Lung (tissue), 12 donors: Measurements from ENCODE around the gene SPRR4. TPM values are rescaled to one million over a fixed set of nuclear protein-coding genes. Genes with fewer than 3 reads are reported as not detected.

Experiments
- ATAC-seq: fragments of 200-7000 bp; cut with Tn5 transposase; one replicate; pipeline ENCODE4 v1.9.1; 2020; ENCODE audit warnings: moderate number of reproducible peaks; ENCODE audit not compliant: insufficient read depth, low FRiP score
- DNase-seq, 3 donors: peaks; one replicate each; pipeline ENCODE4 v3.0.0-alpha.2; 2013 to 2017
- H3K27ac ChIP-seq, 2 donors: one replicate each; pipeline ENCODE4 v1.5.1; 2013; ENCODE audit warnings: mild to moderate bottlenecking in 2 of 2, moderate library complexity in 2 of 2, control low read depth in 1 of 2, inconsistent platforms in 1 of 2, low read depth in 1 of 2, low read length in 1 of 2
- H3K27me3 ChIP-seq, 3 donors: one replicate each; pipeline ENCODE4 v1.5.1; 2013; ENCODE audit warnings: low read length in 2 of 3; ENCODE audit not compliant: control insufficient read depth in 3 of 3, insufficient read depth in 3 of 3
- H3K36me3 ChIP-seq, 4 donors: one replicate each; pipeline ENCODE4 v1.5.1; 2013; ENCODE audit warnings: low read length in 4 of 4, mild to moderate bottlenecking in 1 of 4, moderate library complexity in 1 of 4; ENCODE audit not compliant: control insufficient read depth in 4 of 4, insufficient read depth in 4 of 4
- H3K4me1 ChIP-seq, 5 donors: one replicate each; pipeline ENCODE4 v1.5.1; 2013; ENCODE audit warnings: low read length in 5 of 5, mild to moderate bottlenecking in 2 of 5, moderate library complexity in 1 of 5; ENCODE audit not compliant: control insufficient read depth in 5 of 5, insufficient read depth in 5 of 5
- H3K4me3 ChIP-seq: one replicate; pipeline ENCODE4 v1.5.1; 2013; ENCODE audit warnings: mild to moderate bottlenecking, control low read depth, moderate library complexity
- H3K9ac ChIP-seq, 2 donors: one replicate each; pipeline ENCODE4 v1.5.1; 2013; ENCODE audit warnings: low read length in 2 of 2, control low read depth in 1 of 2; ENCODE audit not compliant: insufficient read depth in 1 of 2
- H3K9me3 ChIP-seq, 4 donors: one replicate each; pipeline ENCODE4 v1.5.1; 2013; ENCODE audit warnings: low read length in 3 of 4, mild to moderate bottlenecking in 1 of 4, moderate library complexity in 1 of 4; ENCODE audit not compliant: control insufficient read depth in 4 of 4, insufficient read depth in 3 of 4
- WGBS, 2 donors: extraction: QIAGEN DNeasy Blood & Tissue Kit; methylation state at CpG; one replicate each; pipeline ENCODE4 v1.1.7; 2013; 5-methylcytosine and 5-hydroxymethylcytosine counted together
- polyA plus RNA-seq, 2 donors: library from polyadenylated mRNA; stranded (reverse); fragments of 200-250 nt; gene quantifications; one replicate each; pipeline ENCODE4 v1.2.1, GENCODE V29; 2013
- total RNA-seq, 2 donors: library from RNA; depleted of rRNA in 1 of 2; stranded (reverse); fragments of >200 nt in 1 of 2; gene quantifications; one replicate each; pipeline ENCODE4 v1.2.1, GENCODE V29; 2014 to 2021
- TF ChIP-seq, protein P1 (sequence below): IDR thresholded peaks from 2 replicates; pipeline ENCODE4 v1.5.1; 2012; ENCODE audit warnings: mild to moderate bottlenecking; ENCODE audit errors: control extremely low read depth, extremely low read depth
- donor health status: control.
- donor health status: control.
- donor health status: Bipolar disorder and iron deficiency.
- donor health status: healthy.
- donor health status: DM: yes; HTN: yes; CAD: no.

The SPRR4 gene
- total and polyA plus RNA-seq, 4 donors = not detected

- Histone ChIP-seq H3K36me3 (no peaks in the 10 kb centered on the region), H3K9me3 (peaks cover 0 to 4% (median 0%) of the 10 kb centered on the region in 4 donors), H3K4me1 (no peaks in the 10 kb centered on the region), H3K4me3 (no peak overlapping the region), H3K27me3 (peaks cover 0 to 5% (median 0%) of the 10 kb centered on the region in 3 donors), H3K9ac (no peak overlapping the region), H3K27ac (no peak overlapping the region)
- 84 to 89% methylated on average over 6 of the region's 6 CpGs for WGBS, 2 donors
- ATAC-seq (no peak), DNase-seq (no peak)
- TF ChIP-seq, protein P1, sequence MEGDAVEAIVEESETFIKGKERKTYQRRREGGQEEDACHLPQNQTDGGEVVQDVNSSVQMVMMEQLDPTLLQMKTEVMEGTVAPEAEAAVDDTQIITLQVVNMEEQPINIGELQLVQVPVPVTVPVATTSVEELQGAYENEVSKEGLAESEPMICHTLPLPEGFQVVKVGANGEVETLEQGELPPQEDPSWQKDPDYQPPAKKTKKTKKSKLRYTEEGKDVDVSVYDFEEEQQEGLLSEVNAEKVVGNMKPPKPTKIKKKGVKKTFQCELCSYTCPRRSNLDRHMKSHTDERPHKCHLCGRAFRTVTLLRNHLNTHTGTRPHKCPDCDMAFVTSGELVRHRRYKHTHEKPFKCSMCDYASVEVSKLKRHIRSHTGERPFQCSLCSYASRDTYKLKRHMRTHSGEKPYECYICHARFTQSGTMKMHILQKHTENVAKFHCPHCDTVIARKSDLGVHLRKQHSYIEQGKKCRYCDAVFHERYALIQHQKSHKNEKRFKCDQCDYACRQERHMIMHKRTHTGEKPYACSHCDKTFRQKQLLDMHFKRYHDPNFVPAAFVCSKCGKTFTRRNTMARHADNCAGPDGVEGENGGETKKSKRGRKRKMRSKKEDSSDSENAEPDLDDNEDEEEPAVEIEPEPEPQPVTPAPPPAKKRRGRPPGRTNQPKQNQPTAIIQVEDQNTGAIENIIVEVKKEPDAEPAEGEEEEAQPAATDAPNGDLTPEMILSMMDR = no peak
Observed at GRCh38 chr1:152954436-152954835, 16.0 kb upstream of the SPRR4 start.

DNA sequence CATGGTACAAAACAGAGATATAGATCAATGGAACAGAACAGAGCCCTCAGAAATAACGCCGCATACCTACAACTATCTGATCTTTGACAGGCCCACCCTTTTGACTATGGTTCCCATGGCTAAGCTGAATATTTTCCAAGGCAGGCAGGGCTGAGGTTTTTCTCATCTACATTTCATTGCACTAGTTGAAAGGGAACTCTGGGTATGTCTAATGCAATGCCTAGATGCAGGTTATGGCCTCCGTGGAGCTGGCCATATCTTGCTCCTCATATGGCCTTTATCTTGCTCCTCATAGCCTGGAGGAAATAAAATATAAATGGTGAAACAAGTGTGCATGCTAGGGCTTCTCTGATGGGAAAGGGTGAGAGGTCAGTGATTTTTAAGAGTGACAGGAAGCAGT lies 12.9 kb upstream of the SPRR4 start:
- ATAC-seq = no peak
- Histone ChIP-seq H3K36me3 (no peaks in the 10 kb centered on the region), H3K27me3 (peaks cover 0 to 2% (median 0%) of the 10 kb centered on the region in 3 donors), H3K9ac (no peak overlapping the region), H3K9me3 (peaks cover 0 to 2% (median 0%) of the 10 kb centered on the region in 4 donors), H3K27ac (no peak overlapping the region), H3K4me1 (no peaks in the 10 kb centered on the region), H3K4me3 (no peak overlapping the region)
- TF ChIP-seq, protein P1 = no peak
- 89 to 92% methylated on average over 3 of the region's 3 CpGs for WGBS, 2 donors
- DNase-seq = no peak

DNA sequence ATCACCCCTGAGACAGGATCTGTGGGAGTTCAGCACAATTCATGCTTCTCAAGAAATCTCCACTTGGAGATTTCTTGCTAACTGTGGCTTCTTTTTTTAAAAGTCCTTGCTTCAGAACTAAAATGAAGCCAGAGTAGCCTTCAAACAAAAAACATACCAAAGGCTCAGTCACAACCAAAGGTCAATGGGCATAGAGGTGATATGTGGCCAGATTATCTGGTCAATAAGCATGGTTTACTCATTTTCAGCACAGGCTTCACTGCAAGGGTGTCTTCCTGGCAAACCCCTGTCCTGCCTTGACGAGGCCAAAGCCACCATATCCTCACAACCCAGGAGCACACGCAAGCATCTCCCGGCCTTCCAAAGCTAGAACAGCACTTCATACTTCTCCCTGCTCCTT lies 11.2 kb upstream of the SPRR4 start:
- 80 to 92% methylated on average over 3 of the region's 3 CpGs for WGBS, 2 donors
- Histone ChIP-seq H3K27me3 (no peaks in the 10 kb centered on the region), H3K36me3 (no peaks in the 10 kb centered on the region), H3K4me3 (no peak overlapping the region), H3K9ac (no peak overlapping the region), H3K27ac (no peak overlapping the region), H3K4me1 (no peaks in the 10 kb centered on the region), H3K9me3 (no peaks in the 10 kb centered on the region)
- no peak for ATAC-seq
- DNase-seq = no peak
- TF ChIP-seq, protein P1 = no peak

DNA sequence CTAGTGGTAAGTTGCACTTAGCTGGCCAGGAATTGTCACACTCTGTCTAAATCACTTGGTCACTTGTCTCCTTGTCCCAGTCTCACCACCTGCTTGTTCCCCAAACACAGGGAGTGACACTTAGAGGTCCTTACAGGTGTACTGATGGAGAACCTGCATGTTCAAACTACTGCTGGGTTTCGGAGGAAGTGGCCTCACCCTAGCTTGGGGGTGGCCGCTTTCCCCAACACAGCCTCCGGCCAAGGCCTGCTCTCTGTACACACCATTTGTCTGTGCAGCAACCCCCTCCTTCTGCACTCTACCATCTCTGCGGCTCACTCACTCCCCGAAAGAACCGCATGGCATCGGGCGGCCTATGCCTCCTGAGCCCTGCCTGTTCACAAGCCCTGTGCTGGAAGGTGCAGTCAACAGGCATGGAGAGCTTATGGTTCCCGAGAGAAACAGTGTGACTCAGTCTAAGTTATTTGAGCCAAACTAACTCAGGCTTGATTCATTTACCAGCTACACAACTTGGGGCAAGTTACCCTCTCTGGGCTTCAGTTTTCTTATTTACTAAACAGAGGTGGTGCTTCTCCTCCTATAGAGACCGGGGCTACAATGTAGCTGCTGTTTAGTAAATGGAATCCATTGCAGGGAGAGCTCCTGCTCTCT lies 10.5 kb upstream of the SPRR4 start:
- Histone ChIP-seq H3K36me3 (no peaks in the 10 kb centered on the region), H3K4me3 (no peak overlapping the region), H3K27me3 (no peaks in the 10 kb centered on the region), H3K27ac (no peak overlapping the region), H3K4me1 (no peaks in the 10 kb centered on the region), H3K9ac (no peak overlapping the region), H3K9me3 (no peaks in the 10 kb centered on the region)
- no peak for ATAC-seq
- TF ChIP-seq, protein P1 = no peak
- 91 to 96% methylated on average over 10 of the region's 10 CpGs for WGBS, 2 donors
- no peak for DNase-seq
